Measurements from ENCODE around the gene SEMA4A. TPM values are rescaled to one million over a fixed set of nuclear protein-coding genes. Genes with fewer than 3 reads are reported as not detected.

Gene SEMA4A
- total RNA-seq, 1 donor from 2014 or later: 0.59 TPM

Other genes starting within 250 kb of the SEMA4A start
- gene RIT1, start 242.2 kb upstream of the SEMA4A start, total RNA-seq: 37.7 and 49.3 TPM in 2 replicates
- 23.7 and 35.6 TPM in 2 replicates for gene KHDC4, start 219.2 kb upstream of the SEMA4A start, total RNA-seq
- gene RXFP4, start 211.9 kb upstream of the SEMA4A start, total RNA-seq: 0.14 TPM in 1 of 2 replicates, not detected in the other
- 71.3 and 107 TPM in 2 replicates for gene ARHGEF2, start 175.0 kb upstream of the SEMA4A start, total RNA-seq
- gene SSR2, start 132.6 kb upstream of the SEMA4A start, total RNA-seq: 427 and 499 TPM in 2 replicates
- 16.2 and 20.6 TPM in 2 replicates for gene UBQLN4, start 99.8 kb upstream of the SEMA4A start, total RNA-seq
- 72.6 and 92.1 TPM in 2 replicates for gene LAMTOR2, start 98.8 kb upstream of the SEMA4A start, total RNA-seq
- gene RAB25, start 92.4 kb upstream of the SEMA4A start, total RNA-seq: not detected in 2 replicates
- 5.0 and 6.5 TPM in 2 replicates for gene MEX3A, start 71.1 kb upstream of the SEMA4A start, total RNA-seq
- 942 and 1,011 TPM in 2 replicates for gene LMNA, start 38.9 kb upstream of the SEMA4A start, total RNA-seq
- gene SLC25A44, start 40.5 kb downstream of the SEMA4A start, total RNA-seq: 12.8 and 15.0 TPM in 2 replicates
- gene PMF1, start 59.4 kb downstream of the SEMA4A start, total RNA-seq: 48.9 and 54.3 TPM in 2 replicates
- 0.13 and 0.32 TPM in 2 replicates for gene BGLAP, start 88.6 kb downstream of the SEMA4A start, total RNA-seq
- gene PAQR6, start 94.5 kb downstream of the SEMA4A start, total RNA-seq: 0.07 TPM in 2 replicates
- 47.6 and 95.3 TPM in 2 replicates for gene SMG5, start 129.2 kb downstream of the SEMA4A start, total RNA-seq
- gene TMEM79, start 130.7 kb downstream of the SEMA4A start, total RNA-seq: 0.86 and 1.9 TPM in 2 replicates
- gene GLMP, start 142.1 kb downstream of the SEMA4A start, total RNA-seq: 38.7 and 55.6 TPM in 2 replicates
- 0.13 TPM in 1 of 2 replicates, not detected in the other for gene VHLL, start 145.7 kb downstream of the SEMA4A start, total RNA-seq
- gene CCT3, start 184.7 kb downstream of the SEMA4A start, total RNA-seq: 627 and 951 TPM in 2 replicates
- not detected in 2 replicates for gene TSACC, start 184.9 kb downstream of the SEMA4A start, total RNA-seq
- gene RHBG, start 215.6 kb downstream of the SEMA4A start, total RNA-seq: not detected in 2 replicates

Data from pulmonary artery endothelial cell (primary cell).